Left cardiac atrium (tissue), 4 donors: ENCODE results near the gene VENTX. TPM values are rescaled to one million over a fixed set of nuclear protein-coding genes. Genes with fewer than 3 reads are reported as not detected.

Experiments used
- ATAC-seq, 2 donors: fragments of 200-7000 bp; cut with Tn5 transposase; one replicate each; pipeline ENCODE4 v1.9.1; 2020; ENCODE audit warnings: mild to moderate bottlenecking in 2 of 2, moderate library complexity in 2 of 2
- DNase-seq: peaks from one replicate; pipeline ENCODE4 v3.0.0-alpha.2; 2020
- intact Hi-C, 2 donors: fragments of 100-400 bp; cut with DNase I; formaldehyde crosslinking; loops; one replicate each; pipeline versions ENCODE4 v1.14.1 to v1.15.1; 2022 to 2023
- total RNA-seq, 2 donors: library from RNA; stranded (reverse); fragmentation: NEBNext Ultra II Directional; extraction: Animal tissue kit (Norgen Biotek cat#: 25700); gene quantifications; one replicate each; pipeline ENCODE4 v1.2.1, GENCODE V29; 2021
- donor health status: DM: no; HTN: yes; CAD: no.
- donor health status: DM: no; HTN: yes; CAD: no; lungs with severe emphysema.
- donor health status: DM: yes; HTN: yes; CAD: no.
- donor health status: Dilated cardiomyopathy.

VENTX gene
- total RNA-seq, 2 donors from 2014 or later = 1.3 TPM

DNA sequence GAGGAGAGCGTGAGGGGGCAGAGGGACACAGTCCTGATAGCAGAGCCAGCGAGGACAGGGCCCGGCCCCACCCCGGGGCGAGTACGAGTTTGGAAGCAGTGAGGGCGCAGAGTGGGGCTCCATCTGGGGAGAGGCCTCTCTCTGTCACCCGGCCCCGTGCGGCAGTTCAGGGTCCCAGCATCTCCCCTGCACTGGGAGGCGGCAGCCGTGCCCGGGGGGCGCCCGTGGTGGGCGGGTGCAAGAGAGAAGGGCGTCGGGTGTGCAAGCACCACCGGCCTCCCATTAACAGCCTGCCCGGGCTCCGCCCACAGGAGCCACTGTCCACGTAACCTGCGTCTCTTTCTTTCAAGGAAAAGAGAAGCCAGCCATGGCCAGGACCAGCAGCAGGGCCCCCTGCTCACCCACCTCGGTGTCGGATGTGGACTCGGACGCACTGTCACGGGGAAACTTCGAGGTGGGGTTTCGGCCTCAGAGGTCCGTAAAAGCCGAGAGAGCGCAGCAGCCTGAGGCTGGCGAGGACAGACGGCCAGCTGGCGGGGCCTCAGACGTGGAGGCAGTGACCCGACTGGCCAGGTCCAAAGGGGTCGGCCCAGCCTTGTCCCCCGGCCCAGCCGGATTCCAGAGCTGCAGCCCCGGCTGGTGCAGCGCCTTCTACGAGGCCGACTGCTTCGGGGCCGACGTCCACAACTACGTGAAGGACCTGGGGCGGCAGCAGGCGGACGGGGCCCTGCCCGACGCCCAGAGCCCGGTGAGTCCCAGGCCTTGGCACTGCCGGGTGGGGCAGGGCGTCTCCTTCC is 36.3 kb upstream of the VENTX start:
- no peak for DNase-seq
- intact Hi-C loops = no loop called here
- no peak for ATAC-seq

GRCh38 chr10:133201948-133202725 is 35.5 kb upstream of the VENTX start:
- DNase-seq = no peak
- ATAC-seq = no peak
- intact Hi-C loops = no loop called here

GRCh38 chr10:133202778-133203651 is 34.6 kb upstream of the VENTX start:
- intact Hi-C loops = no loop called here
- ATAC-seq (no peak), DNase-seq (no peak)

DNA sequence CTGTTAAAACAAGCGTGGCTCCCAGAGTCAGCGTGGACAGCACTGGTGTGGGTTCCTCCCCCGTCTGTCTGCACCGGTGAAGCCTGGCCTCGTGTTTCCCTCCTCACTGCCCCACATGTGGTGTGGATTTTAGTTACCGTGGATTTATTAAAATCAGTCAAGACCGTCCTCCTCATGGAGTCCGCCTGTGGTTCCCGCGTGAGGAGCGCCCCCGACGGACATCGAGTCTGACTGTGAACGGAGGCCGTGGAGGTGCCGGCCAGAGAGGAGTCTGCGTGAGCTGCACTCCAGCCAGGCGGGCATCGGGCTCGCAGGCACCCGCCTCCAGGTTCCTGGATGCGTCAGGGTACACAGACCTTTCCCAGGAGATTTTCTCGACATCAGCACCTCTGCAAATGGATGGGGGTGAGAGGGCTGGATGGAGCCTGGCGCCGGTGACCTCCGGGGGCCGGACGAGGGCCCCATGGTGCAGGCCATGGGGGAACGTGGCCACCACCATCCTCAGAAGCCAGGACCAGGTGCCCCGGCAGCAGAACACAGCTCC is 33.9 kb upstream of the VENTX start:
- intact Hi-C loops = no loop called here
- no peak for DNase-seq

GRCh38 chr10:133204226-133205015 is 33.2 kb upstream of the VENTX start:
- intact Hi-C loops = no loop called here
- no peak for DNase-seq
- no peak for ATAC-seq

More for the DNA sequence above, 33.9 kb upstream of the VENTX start:
- no peak for ATAC-seq

DNA sequence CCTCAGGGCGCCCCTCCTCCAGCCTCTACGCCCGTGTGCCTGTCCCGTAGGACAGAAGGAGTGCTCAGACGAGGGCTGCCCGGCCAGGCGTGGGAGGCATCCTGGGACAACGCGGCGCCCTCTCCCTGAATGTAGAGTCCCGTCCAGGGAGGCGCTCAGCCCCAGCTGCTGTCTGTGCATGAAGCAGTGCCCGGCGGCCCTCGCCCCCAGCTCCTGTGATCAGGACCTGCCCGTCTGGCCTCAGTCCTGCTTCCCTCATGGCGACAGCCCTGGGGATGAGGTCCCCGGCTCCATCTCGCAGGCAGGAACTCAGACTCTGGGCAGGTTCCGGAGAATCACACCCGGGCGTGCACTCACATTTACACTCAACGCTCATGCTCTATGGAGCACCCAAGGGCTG is 32.5 kb upstream of the VENTX start:
- intact Hi-C loops = no loop called here
- no peak for DNase-seq

GRCh38 chr10:133206356-133207040 is 31.2 kb upstream of the VENTX start:
- no peak for ATAC-seq
- no peak for DNase-seq
- intact Hi-C loops = no loop called here

More for the DNA sequence above, 32.5 kb upstream of the VENTX start:
- ATAC-seq = no peak

GRCh38 chr10:133207041-133207600 is 30.5 kb upstream of the VENTX start:
- no peak for DNase-seq
- ATAC-seq = no peak
- intact Hi-C loops = no loop called here

DNA sequence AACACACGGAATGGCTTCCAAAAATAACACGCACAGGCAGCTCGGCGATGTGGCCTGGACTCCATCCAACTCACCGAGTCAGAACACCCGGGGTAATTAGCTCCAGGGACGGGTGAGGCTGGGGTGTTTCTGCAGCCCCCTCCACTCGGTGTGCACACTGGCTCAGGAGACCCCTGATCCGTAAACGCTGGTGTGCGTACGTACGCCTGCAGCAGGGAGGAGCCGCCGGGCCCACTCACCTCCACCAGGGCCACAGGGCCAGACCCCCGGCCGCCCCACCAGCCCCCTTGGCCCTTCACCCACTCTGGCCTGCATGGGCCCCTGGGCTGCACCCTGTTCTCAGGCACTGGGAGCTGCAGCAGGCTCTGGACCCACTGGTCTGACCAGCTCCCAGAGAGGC is 30.0 kb upstream of the VENTX start:
- intact Hi-C loops = no loop called here
- DNase-seq (no peak), ATAC-seq (no peak)

GRCh38 chr10:133208466-133208865 is 29.2 kb upstream of the VENTX start:
- intact Hi-C loops = no loop called here
- ATAC-seq = no peak
- DNase-seq = no peak

GRCh38 chr10:133209117-133209516 is 28.5 kb upstream of the VENTX start:
- intact Hi-C loops = no loop called here
- no peak for DNase-seq
- no peak for ATAC-seq

DNA sequence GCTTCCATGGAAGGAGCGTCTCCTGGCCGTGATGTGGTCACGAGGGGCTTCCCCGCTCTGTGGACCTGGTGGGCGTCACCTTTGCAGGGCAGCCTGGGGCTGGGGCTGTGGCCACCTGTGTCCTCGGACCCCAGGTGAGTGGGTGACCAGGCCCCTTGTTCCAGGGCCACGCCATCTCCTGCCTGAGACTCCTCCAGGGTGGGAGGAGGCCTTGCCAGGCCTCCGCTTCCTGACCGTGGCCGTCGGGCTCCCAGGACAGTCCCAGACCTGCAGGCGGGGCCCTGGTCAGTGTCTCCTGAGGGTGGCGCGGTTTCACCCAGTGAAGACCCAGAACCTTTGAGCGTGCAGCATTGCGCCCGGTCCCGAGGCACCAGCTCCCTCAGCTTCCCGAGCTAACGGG is 28.0 kb upstream of the VENTX start:
- intact Hi-C loops = no loop called here
- ATAC-seq (no peak), DNase-seq (no peak)

GRCh38 chr10:133210398-133211140 is 27.1 kb upstream of the VENTX start:
- DNase-seq = no peak
- intact Hi-C loops = no loop called here
- no peak for ATAC-seq

DNA sequence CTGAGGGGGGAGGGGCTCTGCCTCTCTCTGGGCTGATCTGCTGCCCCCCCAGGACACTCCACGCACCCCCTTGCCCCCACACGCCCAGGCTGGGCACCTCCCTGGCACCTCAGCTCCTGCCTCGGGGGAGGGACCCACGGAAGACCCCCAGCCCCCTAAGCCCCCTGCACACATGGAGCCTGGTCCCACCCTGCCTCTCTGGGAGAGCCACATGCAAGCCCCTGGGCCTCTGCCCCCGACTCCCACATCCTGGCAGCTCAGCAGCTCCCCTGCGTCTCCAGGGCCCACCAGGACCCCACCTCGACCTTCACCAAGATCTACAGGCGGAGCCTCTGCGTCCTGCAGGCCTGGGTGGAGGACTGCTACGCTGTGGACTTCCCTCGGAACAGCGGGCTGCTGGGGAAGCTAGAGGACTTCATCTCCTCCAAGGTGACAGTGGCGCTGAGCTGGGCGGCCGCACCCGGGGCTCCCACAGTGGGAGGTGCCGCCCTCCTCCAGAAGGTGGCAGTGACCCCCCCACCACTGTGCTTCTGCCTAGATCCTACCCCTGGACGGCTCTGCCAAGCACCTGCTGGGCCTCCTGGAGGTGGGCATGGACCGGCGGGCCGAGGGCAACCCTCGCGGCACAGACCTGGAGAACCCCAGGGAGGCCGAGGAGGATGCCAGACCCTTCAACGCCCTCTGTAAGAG is 26.4 kb upstream of the VENTX start:
- ATAC-seq (no peak), DNase-seq (no peak)
- intact Hi-C loops = no loop called here

- no peak for DNase-seq
- intact Hi-C loops = no loop called here
- ATAC-seq = no peak
Measured at GRCh38 chr10:133211959-133212852, 25.4 kb upstream of the VENTX start.
